Esophagus squamous epithelium (tissue), 5 donors: ENCODE results near the gene ZNF789. TPM values are rescaled to one million over a fixed set of nuclear protein-coding genes. Genes with fewer than 3 reads are reported as not detected.
A peak's percentile ranks its signal among the peaks of the same experiment; 100 is the strongest.

ENCODE experiments used
- DNase-seq: peaks from one replicate; lab custom pipeline; 2025; lab: John Stamatoyannopoulos, UW
- H3K27ac ChIP-seq, 4 donors: fragments of 200-600 bp; sonication (generic); one replicate each; pipeline ENCODE4 v1.5.1; 2016 to 2019; ENCODE audit warnings: mild to moderate bottlenecking in 1 of 4
- H3K27me3 ChIP-seq, 4 donors: fragments of 200-600 bp; sonication (generic); 1 replicate in 3 of 4; 2 replicates in 1 of 4; pipeline versions ENCODE4 v1.5.1 to v1.6.0; 2017 to 2021; ENCODE audit warnings: antibody characterized with exemption in 1 of 4
- H3K36me3 ChIP-seq, 3 donors: fragments of 200-600 bp; sonication (generic); one replicate each; pipeline ENCODE4 v1.5.1; 2016 to 2019
- H3K4me1 ChIP-seq, 3 donors: fragments of 200-600 bp; sonication (generic); one replicate each; pipeline ENCODE4 v1.5.1; 2017 to 2019
- H3K4me3 ChIP-seq, 4 donors: fragments of 200-600 bp; sonication (generic); 1 replicate in 3 of 4; 2 replicates in 1 of 4; pipeline ENCODE4 v1.5.1; 2016 to 2019; ENCODE audit warnings: mild to moderate bottlenecking in 2 of 4, moderate library complexity in 1 of 4
- H3K9me3 ChIP-seq, 3 donors: fragments of 200-600 bp; sonication (generic); one replicate each; pipeline ENCODE4 v1.5.1; 2016 to 2019
- CTCF ChIP-seq, 6 experiments: fragments of 450-650 bp in 4 of 6; fragments of 200-600 bp in 2 of 6; sonication (generic) in 2 of 6; IDR thresholded peaks; one replicate each; pipeline ENCODE4 v1.5.1; 2016 to 2019; ENCODE audit warnings: antibody characterized with exemption in 6 of 6, mild to moderate bottlenecking in 4 of 6, moderate library complexity in 4 of 6
- POLR2A ChIP-seq, 4 donors: fragments of 450-650 bp; IDR thresholded peaks; one replicate each; pipeline ENCODE4 v1.6.1; 2017; ENCODE audit warnings: antibody characterized with exemption in 4 of 4, mild to moderate bottlenecking in 4 of 4, moderate library complexity in 3 of 4
- WGBS, 2 donors: methylation state at CpG; one replicate each; pipeline ENCODE4 v1.1.5; 2018; 5-methylcytosine and 5-hydroxymethylcytosine counted together
- intact Hi-C: fragments of 100-400 bp; cut with DNase I; formaldehyde crosslinking; loops from one replicate; pipeline ENCODE4 v1.15.0; 2022
- total RNA-seq, 4 donors: library from RNA; depleted of rRNA; stranded (reverse); fragments of >200 nt; gene quantifications; one replicate each; pipeline ENCODE4 v1.1.0, GENCODE V29; 2016
- donor health status: DM: yes; HTN: yes; CAD: no.

ZNF789 gene
- total RNA-seq, 4 donors from 2014 or later, result 2.5 to 8.6 (median 5.3) TPM

GRCh38 chr7:99457650-99458493, 14.8 kb upstream of the ZNF789 start:
- no peak overlapping the region for H3K27ac ChIP-seq
- no peak for TF ChIP-seq POLR2A (IDR thresholded peaks at IDR 0.05)
- no peak for TF ChIP-seq CTCF (IDR thresholded peaks at IDR 0.05)
- WGBS, 2 donors, result 72 to 78% methylated on average over 10 to 15 of the region's 26 CpGs
- H3K4me1 ChIP-seq, result peaks cover 0 to 41% (median 6%) of the 10 kb centered on the region in 3 donors
- DNase-seq, result no peak
- no peak overlapping the region for H3K4me3 ChIP-seq
- no peaks in the 10 kb centered on the region for H3K27me3 ChIP-seq
- H3K36me3 ChIP-seq, result peaks cover 22 to 94% (median 34%) of the 10 kb centered on the region in 3 donors
- intact Hi-C loops, result no loop called here
- no peaks in the 10 kb centered on the region for H3K9me3 ChIP-seq

- Histone ChIP-seq H3K27ac (no peak overlapping the region), H3K36me3 (peaks cover 22 to 94% (median 26%) of the 10 kb centered on the region in 3 donors), H3K4me1 (peaks cover 0 to 44% (median 10%) of the 10 kb centered on the region in 3 donors), H3K9me3 (no peaks in the 10 kb centered on the region), H3K4me3 (no peak overlapping the region), H3K27me3 (no peaks in the 10 kb centered on the region)
- TF ChIP-seq POLR2A (IDR thresholded peaks at IDR 0.05) (no peak), CTCF (IDR thresholded peaks at IDR 0.05) (peak in 3 of 6 experiments; percentile 3 to 42 (median 17))
- WGBS, 2 donors, result 82 to 83% methylated on average over 6 to 8 of the region's 8 CpGs
- DNase-seq, result no peak
- intact Hi-C loops, result no loop called here
Observed at GRCh38 chr7:99459087-99459486, 13.6 kb upstream of the ZNF789 start.

- Histone ChIP-seq H3K27me3 (no peaks in the 10 kb centered on the region), H3K27ac (no peak overlapping the region), H3K4me1 (peaks cover 10 to 60% (median 21%) of the 10 kb centered on the region in 3 donors), H3K4me3 (no peak overlapping the region), H3K9me3 (no peaks in the 10 kb centered on the region), H3K36me3 (peaks cover 22 to 84% (median 23%) of the 10 kb centered on the region in 3 donors)
- WGBS, 2 donors, result 67 to 68% methylated on average over 10 to 11 of the region's 11 CpGs
- no peak for DNase-seq
- intact Hi-C loops, result no loop called here
- TF ChIP-seq POLR2A (IDR thresholded peaks at IDR 0.05) (no peak), CTCF (IDR thresholded peaks at IDR 0.05) (no peak)
Observed at GRCh38 chr7:99460651-99461050, 12.0 kb upstream of the ZNF789 start.

GRCh38 chr7:99461221-99461620, 11.5 kb upstream of the ZNF789 start:
- Histone ChIP-seq H3K36me3 (peaks cover 22 to 78% (median 23%) of the 10 kb centered on the region in 3 donors), H3K9me3 (no peaks in the 10 kb centered on the region), H3K4me1 (peaks cover 10 to 61% (median 21%) of the 10 kb centered on the region in 3 donors), H3K27ac (no peak overlapping the region), H3K4me3 (no peak overlapping the region), H3K27me3 (no peaks in the 10 kb centered on the region)
- 82 to 100% methylated on average over 2 of the region's 2 CpGs for WGBS, 2 donors
- no peak for DNase-seq
- TF ChIP-seq CTCF (IDR thresholded peaks at IDR 0.05), result no peak
- TF ChIP-seq POLR2A (IDR thresholded peaks at IDR 0.05), result no peak
- intact Hi-C loops, result no loop called here

DNA sequence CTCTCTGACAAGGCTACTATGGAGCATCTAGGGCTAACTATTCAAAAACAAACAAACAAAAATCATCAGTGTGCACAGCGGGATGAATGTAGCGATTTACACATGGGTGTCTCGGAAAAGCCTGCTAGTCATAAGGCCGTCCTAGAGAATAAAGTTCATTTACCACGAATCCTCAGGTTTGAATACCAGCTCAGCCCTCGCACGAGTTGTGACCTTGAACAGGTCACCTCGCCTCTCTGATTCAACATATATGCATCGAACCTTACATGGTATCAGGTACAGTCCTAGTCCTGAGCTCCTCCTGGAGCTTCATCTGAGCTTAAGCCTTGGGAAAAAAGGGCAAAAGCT, 7.3 kb upstream of the ZNF789 start:
- no peak for TF ChIP-seq POLR2A (IDR thresholded peaks at IDR 0.05)
- no peak for TF ChIP-seq CTCF (IDR thresholded peaks at IDR 0.05)
- intact Hi-C loops, result no loop called here
- H3K4me3 ChIP-seq, result peak overlapping the region; percentile 81 to 91 (median 84)
- H3K4me1 ChIP-seq, result peaks cover 10 to 69% (median 24%) of the 10 kb centered on the region in 3 donors
- peak overlapping the region; percentile 89 to 92 (median 92) for H3K27ac ChIP-seq
- no peaks in the 10 kb centered on the region for H3K9me3 ChIP-seq
- WGBS, 2 donors, result 1% methylated on average over 9 of the region's 9 CpGs
- H3K27me3 ChIP-seq, result no peaks in the 10 kb centered on the region
- DNase-seq, result no peak
- peaks cover 0 to 36% (median 4%) of the 10 kb centered on the region in 3 donors for H3K36me3 ChIP-seq
